Measurements from ENCODE around the gene PBX1.
"Not testable (repeated sequence)": the region's sequence is repeated elsewhere in the genome, so short reads cannot be mapped to it uniquely, and the experiment has no call there.

PBX1 gene

GRCh38 chr1:164640686-164641352 lies 81.8 kb downstream of the PBX1 start:
- DNase-seq (ENCODE audit: low spot score): no peak

GRCh38 chr1:164641353-164641730 lies 82.4 kb downstream of the PBX1 start:
- DNase-seq (ENCODE audit: low spot score): no peak

GRCh38 chr1:164643018-164643417 lies 84.0 kb downstream of the PBX1 start:
- no peak for DNase-seq (ENCODE audit: low spot score)

GRCh38 chr1:164644268-164644667 lies 85.3 kb downstream of the PBX1 start:
- no peak for DNase-seq (ENCODE audit: low spot score)

- no peak for DNase-seq (ENCODE audit: low spot score)
Measured at GRCh38 chr1:164644774-164645644, 86.0 kb downstream of the PBX1 start.

GRCh38 chr1:164645921-164646320 lies 86.9 kb downstream of the PBX1 start:
- no peak for DNase-seq (ENCODE audit: low spot score)

GRCh38 chr1:164647211-164647610 lies 88.2 kb downstream of the PBX1 start:
- DNase-seq (ENCODE audit: low spot score): no peak

GRCh38 chr1:164648636-164649035 lies 89.7 kb downstream of the PBX1 start:
- no peak for DNase-seq (ENCODE audit: low spot score)

GRCh38 chr1:164649146-164649545 lies 90.2 kb downstream of the PBX1 start:
- no peak for DNase-seq (ENCODE audit: low spot score)

GRCh38 chr1:164650531-164650930 lies 91.5 kb downstream of the PBX1 start:
- no peak for DNase-seq (ENCODE audit: low spot score)

GRCh38 chr1:164651351-164651951 lies 92.5 kb downstream of the PBX1 start:
- peak; percentile 90 for DNase-seq (ENCODE audit: low spot score)

- DNase-seq (ENCODE audit: low spot score): not testable (repeated sequence)
Measured at GRCh38 chr1:164652969-164653368, 94.0 kb downstream of the PBX1 start.

GRCh38 chr1:164653705-164654104 lies 94.7 kb downstream of the PBX1 start:
- DNase-seq (ENCODE audit: low spot score): no peak

GRCh38 chr1:164654200-164654599 lies 95.2 kb downstream of the PBX1 start:
- DNase-seq (ENCODE audit: low spot score): no peak

- no peak for DNase-seq (ENCODE audit: low spot score)
Measured at GRCh38 chr1:164658864-164659263, 99.9 kb downstream of the PBX1 start.

- no peak for DNase-seq (ENCODE audit: low spot score)
Measured at GRCh38 chr1:164659621-164660411, 100.8 kb downstream of the PBX1 start.

- DNase-seq (ENCODE audit: low spot score): peak; percentile 52
Measured at GRCh38 chr1:164660412-164660772, 101.4 kb downstream of the PBX1 start.

- no peak for DNase-seq (ENCODE audit: low spot score)
Measured at GRCh38 chr1:164660775-164661174, 101.8 kb downstream of the PBX1 start.

- no peak for DNase-seq (ENCODE audit: low spot score)
Measured at GRCh38 chr1:164662462-164662861, 103.5 kb downstream of the PBX1 start.

- no peak for DNase-seq (ENCODE audit: low spot score)
Measured at GRCh38 chr1:164662955-164663354, 104.0 kb downstream of the PBX1 start.

- no peak for DNase-seq (ENCODE audit: low spot score)
Measured at GRCh38 chr1:164664127-164664526, 105.1 kb downstream of the PBX1 start.

- no peak for DNase-seq (ENCODE audit: low spot score)
Measured at GRCh38 chr1:164667001-164667400, 108.0 kb downstream of the PBX1 start.
